Psoas muscle (tissue), 8 donors: ENCODE results near the gene HGD. TPM values are rescaled to one million over a fixed set of nuclear protein-coding genes. Genes with fewer than 3 reads are reported as not detected.
A peak's percentile ranks its signal among the peaks of the same experiment; 100 is the strongest.

ENCODE experiments used
- ATAC-seq, 4 donors: fragments of 200-7000 bp; cut with Tn5 transposase; one replicate each; pipeline ENCODE4 v1.9.1; 2020; ENCODE audit warnings: moderate library complexity in 3 of 4, mild to moderate bottlenecking in 2 of 4
- DNase-seq, 2 donors: peaks; one replicate each; pipeline ENCODE4 v3.0.0-alpha.2; 2020
- H3K27ac ChIP-seq: fragments of 200-600 bp; one replicate; pipeline ENCODE4 v1.8.0; 2022
- H3K27me3 ChIP-seq, 3 donors: fragments of 200-600 bp in 1 of 3; one replicate each; pipeline versions ENCODE4 v1.6.1 to v1.8.0; 2013 to 2022; ENCODE audit warnings: low read length in 2 of 3, mild to moderate bottlenecking in 2 of 3, moderate library complexity in 1 of 3; ENCODE audit not compliant: insufficient read depth in 3 of 3
- H3K36me3 ChIP-seq, 2 donors: fragments of 200-600 bp in 1 of 2; one replicate each; pipeline versions ENCODE4 v1.6.1 to v1.8.0; 2013 to 2022; ENCODE audit warnings: low read depth in 1 of 2, mild to moderate bottlenecking in 1 of 2, moderate library complexity in 1 of 2; ENCODE audit not compliant: insufficient read depth in 1 of 2
- H3K4me1 ChIP-seq: fragments of 200-600 bp; one replicate; pipeline ENCODE4 v1.8.0; 2022
- H3K4me3 ChIP-seq: fragments of 200-600 bp; one replicate; pipeline ENCODE4 v1.8.0; 2022; ENCODE audit warnings: mild to moderate bottlenecking
- H3K9me3 ChIP-seq: fragments of 200-600 bp; one replicate; pipeline ENCODE4 v1.8.0; 2022
- CTCF ChIP-seq: fragments of 200-600 bp; IDR thresholded peaks from one replicate; pipeline ENCODE4 v1.8.0; 2022; ENCODE audit warnings: antibody characterized with exemption
- WGBS, 3 donors: extraction: QIAGEN DNeasy Blood & Tissue Kit; methylation state at CpG; one replicate each; pipeline versions ENCODE4 v1.1.6 to v1.1.7; 2013; 5-methylcytosine and 5-hydroxymethylcytosine counted together
- intact Hi-C, 2 donors: fragments of 100-400 bp; cut with DNase I; formaldehyde crosslinking; loops; one replicate each; pipeline versions ENCODE4 v1.11.0 to v1.14.2; 2022
- polyA plus RNA-seq, 3 donors: library from polyadenylated mRNA; stranded (reverse); fragments of 200-250 nt; gene quantifications; one replicate each; pipeline ENCODE4 v1.2.3, GENCODE V29; 2013
- total RNA-seq, 4 donors: library from RNA; stranded (reverse); fragmentation: NEBNext Ultra II Directional in 2 of 4; extraction: Animal tissue kit (Norgen Biotek cat#: 25700) in 2 of 4; gene quantifications; one replicate each; pipeline versions ENCODE4 v1.2.1 to v1.2.4, GENCODE V29; 2021 to 2023
- donor health status: healthy with polysubstance abuse.
- donor health status: DM: no; HTN: no; CAD: no; lungs with moderate emphysema.
- donor health status: Bipolar disorder and iron deficiency.
- donor health status: healthy.
- donor health status: DM: yes; HTN: yes; CAD: no.
- donor health status: DM: no; HTN: no; CAD: no.
- donor health status: DM: no; HTN: no; CAD: no.
- donor health status: DM: yes; HTN: yes; CAD: no.

HGD gene
- total and polyA plus RNA-seq, 7 donors = 0.09 to 0.46 (median 0.40) TPM; not detected in 2

- ATAC-seq (no peak), DNase-seq (no peak)
- TF ChIP-seq CTCF = no peak
- Histone ChIP-seq H3K27me3 (no peaks in the 10 kb centered on the region), H3K4me1 (peaks cover 28% of the 10 kb centered on the region), H3K9me3 (no peaks in the 10 kb centered on the region), H3K4me3 (peak overlapping the region; percentile 71), H3K27ac (peak overlapping the region; percentile 81), H3K36me3 (peaks cover 12 to 41% of the 10 kb centered on the region in 2 donors)
- whole genome bisulfite sequencing, 3 donors = 17 to 23% (median 20%) methylated on average over 3 of the region's 3 CpGs
- intact Hi-C loops = loop anchor here (5.0 kb wide), 1 partner anchor 145 kb away; the partner anchor contains the start of genes GTF2E1 (in 2 of the 2) and RABL3 (in 2 of the 2)
Observed at GRCh38 chr3:120596853-120597223, 85.2 kb downstream of the HGD start.

GRCh38 chr3:120596116-120596852, 85.8 kb downstream of the HGD start, which contains the start of gene NDUFB4:
TSS of gene NDUFB4 (plus strand) at chr3:120596336. CDS start at chr3:120596360, 24 bp downstream.
- Histone ChIP-seq H3K4me3 (peak within 1 kb of the TSS; percentile 71), H3K9me3 (no peaks in the 10 kb centered on the region), H3K27me3 (no peaks in the 10 kb centered on the region), H3K4me1 (peaks cover 28% of the 10 kb centered on the region), H3K27ac (peak within 1 kb of the TSS; percentile 81), H3K36me3 (peaks cover 12 to 35% of the 10 kb centered on the region in 2 donors)
- DNase-seq (peak; percentile 98 to 99), ATAC-seq (peak; percentile 100)
- intact Hi-C loops = loop anchor here (5.0 kb wide), 1 partner anchor 146 kb away; the partner anchor contains the start of genes GTF2E1 (in 2 of the 2) and RABL3 (in 2 of the 2)
- TF ChIP-seq CTCF = no peak
- WGBS, 3 donors = 0 to 1% (median 0%) methylated on average over 53 of the region's 53 CpGs

- Histone ChIP-seq H3K27me3 (no peaks in the 10 kb centered on the region), H3K4me1 (peaks cover 28% of the 10 kb centered on the region), H3K9me3 (no peaks in the 10 kb centered on the region), H3K4me3 (peak overlapping the region; percentile 71), H3K27ac (peak overlapping the region; percentile 81), H3K36me3 (peaks cover 12 to 30% of the 10 kb centered on the region in 2 donors)
- intact Hi-C loops = loop anchor here (5.0 kb wide), 1 partner anchor 147 kb away; the partner anchor contains the start of genes GTF2E1 (in 2 of the 2) and RABL3 (in 2 of the 2)
- DNase-seq (no peak), ATAC-seq (no peak)
- TF ChIP-seq CTCF = no peak
- 2 to 5% (median 3%) methylated on average over 4 of the region's 4 CpGs for WGBS, 3 donors
Observed at GRCh38 chr3:120595788-120596115, 86.3 kb downstream of the HGD start.

GRCh38 chr3:120587332-120587975, 94.6 kb downstream of the HGD start:
- ATAC-seq (no peak), DNase-seq (no peak)
- TF ChIP-seq CTCF = no peak
- 58 to 70% (median 60%) methylated on average over 3 of the region's 3 CpGs for WGBS, 3 donors
- intact Hi-C loops = no loop called here
- no peaks in the 10 kb centered on the region for H3K9me3 ChIP-seq
- no peaks in the 10 kb centered on the region for H3K4me1 ChIP-seq
- H3K4me3 ChIP-seq = no peak overlapping the region
- no peaks in the 10 kb centered on the region for H3K36me3 ChIP-seq
- H3K27me3 ChIP-seq = no peaks in the 10 kb centered on the region
- no peak overlapping the region for H3K27ac ChIP-seq

Other genes starting within 250 kb of the HGD start
- 10 to 100 TPM; 43.9 to 62.6 (median 49.5) TPM for gene FSTL1, start 231.2 kb downstream of the HGD start, total RNA-seq
- gene FSTL1, start 231.2 kb downstream of the HGD start, polyA plus RNA-seq = 10 to 100 TPM; 11.9 to 24.2 (median 15.4) TPM
- gene NDUFB4, start 85.9 kb downstream of the HGD start, total RNA-seq = 100 to 1,000 TPM; 301 to 379 (median 314) TPM
- 100 to 1,000 TPM; 297 to 542 (median 382) TPM for gene NDUFB4, start 85.9 kb downstream of the HGD start, polyA plus RNA-seq
- 10 to 100 TPM; 21.0 to 34.0 (median 27.6) TPM for gene RABL3, start 60.3 kb upstream of the HGD start, total RNA-seq
- 10 to 100 TPM; 10.3 to 23.0 (median 19.9) TPM for gene RABL3, start 60.3 kb upstream of the HGD start, polyA plus RNA-seq
- gene GTF2E1, start 60.5 kb upstream of the HGD start, total RNA-seq = 10 to 100 TPM; 11.3 to 16.1 (median 12.8) TPM
- gene GTF2E1, start 60.5 kb upstream of the HGD start, polyA plus RNA-seq = 10 to 100 TPM in 1 of 3 donors, 1 to 10 TPM in 2; 5.0 to 19.8 (median 7.9) TPM
- not detected for gene STXBP5L, start 226.0 kb upstream of the HGD start, total RNA-seq
- under 1 TPM in 2 of 3 donors, not detected in 1; under 0.01 to 0.01 TPM for gene STXBP5L, start 226.0 kb upstream of the HGD start, polyA plus RNA-seq